ENCODE data around the gene ST6GALNAC1. TPM values are rescaled to one million over a fixed set of nuclear protein-coding genes. Genes with fewer than 3 reads are reported as not detected.

The ST6GALNAC1 gene
- polyA plus RNA-seq, 3 donors: not detected

DNA sequence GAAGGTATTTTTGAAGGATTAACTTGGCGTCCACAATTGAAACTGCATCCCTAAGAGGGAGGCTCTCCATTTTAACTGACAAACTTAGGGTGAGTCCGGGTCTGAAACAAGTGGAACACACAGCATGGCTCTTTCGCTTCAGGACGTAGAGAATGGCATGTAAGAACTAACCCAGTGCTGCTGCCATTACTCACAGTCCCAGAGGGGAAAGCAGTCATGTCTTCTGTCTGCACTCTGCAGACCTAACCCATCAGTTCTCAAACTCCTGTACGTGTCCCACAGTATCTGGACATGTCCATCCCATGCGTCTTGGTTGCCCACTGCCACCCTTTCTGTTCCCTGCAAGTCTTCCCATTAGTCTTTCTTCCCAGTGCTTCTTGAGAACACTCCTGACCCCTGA, 563 bp downstream of the ST6GALNAC1 start:
- peaks cover 4 to 13% (median 4%) of the 10 kb centered on the region in 3 donors for H3K27me3 Mint-ChIP-seq (ENCODE audit: low read depth in 3 of 3)
- Histone ChIP-seq H4K20me1 (ENCODE audit: insufficient read depth, low read length) (no peaks in the 10 kb centered on the region), H3K9ac (ENCODE audit: insufficient read depth, low read length, poor library complexity, severe bottlenecking) (no peak overlapping the region), H3K9me3 (replicated peaks in 1 of 2; ENCODE audit: control insufficient read depth in 1 of 2, insufficient read depth in 1 of 2, low read length in 2 of 2) (peaks cover 0 to 3% of the 10 kb centered on the region in 2 donors), H3K27ac (ENCODE audit: low read depth in 1 of 2, low read length in 2 of 2) (no peak overlapping the region), H3K4me2 (replicated peaks; ENCODE audit: extremely low read depth, low read length, poor library complexity, severe bottlenecking) (no peak overlapping the region), H3K4me3 (replicated peaks in 1 of 3; ENCODE audit: low read depth in 2 of 3, low read length in 3 of 3) (no peak overlapping the region), H3K79me2 (ENCODE audit: insufficient read depth, low read length) (no peaks in the 10 kb centered on the region), H3K27me3 (ENCODE audit: control insufficient read depth in 2 of 2, insufficient read depth in 2 of 2, low read length in 2 of 2) (no peaks in the 10 kb centered on the region), H3K4me1 (ENCODE audit: control insufficient read depth in 1 of 2, insufficient read depth in 2 of 2, low read length in 2 of 2) (peaks cover 0 to 3% of the 10 kb centered on the region in 2 donors), H3K36me3 (replicated peaks in 1 of 2; ENCODE audit: control insufficient read depth in 1 of 2, insufficient read depth in 2 of 2, low read length in 2 of 2) (no peaks in the 10 kb centered on the region), H2AFZ (ENCODE audit: insufficient read depth, low read depth, low read length, poor library complexity, severe bottlenecking) (no peak overlapping the region)
- no peak for DNase-seq
- TF ChIP-seq, protein P1, sequence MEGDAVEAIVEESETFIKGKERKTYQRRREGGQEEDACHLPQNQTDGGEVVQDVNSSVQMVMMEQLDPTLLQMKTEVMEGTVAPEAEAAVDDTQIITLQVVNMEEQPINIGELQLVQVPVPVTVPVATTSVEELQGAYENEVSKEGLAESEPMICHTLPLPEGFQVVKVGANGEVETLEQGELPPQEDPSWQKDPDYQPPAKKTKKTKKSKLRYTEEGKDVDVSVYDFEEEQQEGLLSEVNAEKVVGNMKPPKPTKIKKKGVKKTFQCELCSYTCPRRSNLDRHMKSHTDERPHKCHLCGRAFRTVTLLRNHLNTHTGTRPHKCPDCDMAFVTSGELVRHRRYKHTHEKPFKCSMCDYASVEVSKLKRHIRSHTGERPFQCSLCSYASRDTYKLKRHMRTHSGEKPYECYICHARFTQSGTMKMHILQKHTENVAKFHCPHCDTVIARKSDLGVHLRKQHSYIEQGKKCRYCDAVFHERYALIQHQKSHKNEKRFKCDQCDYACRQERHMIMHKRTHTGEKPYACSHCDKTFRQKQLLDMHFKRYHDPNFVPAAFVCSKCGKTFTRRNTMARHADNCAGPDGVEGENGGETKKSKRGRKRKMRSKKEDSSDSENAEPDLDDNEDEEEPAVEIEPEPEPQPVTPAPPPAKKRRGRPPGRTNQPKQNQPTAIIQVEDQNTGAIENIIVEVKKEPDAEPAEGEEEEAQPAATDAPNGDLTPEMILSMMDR (IDR thresholded peaks at IDR 0.05): no peak
- H3K9me3 Mint-ChIP-seq: peaks cover 3 to 12% (median 11%) of the 10 kb centered on the region in 7 donors
- no peaks in the 10 kb centered on the region for H3K36me3 Mint-ChIP-seq
- H3K4me3 Mint-ChIP-seq: no peak overlapping the region
- no peak overlapping the region for H3K27ac Mint-ChIP-seq
- intact Hi-C loops (cut with micrococcal nuclease): no loop called here
- peaks cover 7% of the 10 kb centered on the region for H3K4me1 Mint-ChIP-seq
- 96% methylated on average over 6 of the region's 6 CpGs for WGBS (ENCODE audit: insufficient coverage)

DNA sequence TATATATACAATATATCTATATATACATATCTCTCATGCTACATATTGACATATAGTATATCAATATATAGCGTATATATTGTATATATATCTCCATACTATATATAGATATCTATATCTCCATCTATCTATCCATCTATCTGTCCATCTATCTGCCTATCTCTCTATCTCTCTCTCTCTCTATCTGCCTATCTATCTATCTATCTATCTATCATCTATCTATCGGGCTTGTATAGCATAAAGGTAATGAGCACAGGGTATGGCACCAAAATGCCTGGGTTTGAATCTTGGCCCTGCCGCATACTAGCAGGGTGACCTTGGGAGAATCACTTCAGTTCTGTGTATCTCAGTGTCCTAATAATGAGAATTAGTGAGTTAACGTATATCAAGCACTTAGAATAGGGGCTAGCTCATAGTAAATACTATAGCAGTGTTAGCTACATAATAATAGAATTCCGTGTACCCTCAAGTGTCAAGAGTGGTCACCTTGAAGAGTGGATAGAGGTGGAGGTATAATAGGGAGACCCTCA, 1.5 kb downstream of the ST6GALNAC1 start:
- H3K4me3 Mint-ChIP-seq: no peak overlapping the region
- Histone ChIP-seq H3K4me1 (ENCODE audit: control insufficient read depth in 1 of 2, insufficient read depth in 2 of 2, low read length in 2 of 2) (peaks cover 0 to 3% of the 10 kb centered on the region in 2 donors), H3K79me2 (ENCODE audit: insufficient read depth, low read length) (no peaks in the 10 kb centered on the region), H2AFZ (ENCODE audit: insufficient read depth, low read depth, low read length, poor library complexity, severe bottlenecking) (no peak overlapping the region), H3K9ac (ENCODE audit: insufficient read depth, low read length, poor library complexity, severe bottlenecking) (no peak overlapping the region), H3K4me2 (replicated peaks; ENCODE audit: extremely low read depth, low read length, poor library complexity, severe bottlenecking) (no peak overlapping the region), H3K9me3 (replicated peaks in 1 of 2; ENCODE audit: control insufficient read depth in 1 of 2, insufficient read depth in 1 of 2, low read length in 2 of 2) (peaks cover 0 to 2% of the 10 kb centered on the region in 2 donors), H3K36me3 (replicated peaks in 1 of 2; ENCODE audit: control insufficient read depth in 1 of 2, insufficient read depth in 2 of 2, low read length in 2 of 2) (no peaks in the 10 kb centered on the region), H4K20me1 (ENCODE audit: insufficient read depth, low read length) (no peaks in the 10 kb centered on the region), H3K27me3 (ENCODE audit: control insufficient read depth in 2 of 2, insufficient read depth in 2 of 2, low read length in 2 of 2) (no peaks in the 10 kb centered on the region), H3K4me3 (replicated peaks in 1 of 3; ENCODE audit: low read depth in 2 of 3, low read length in 3 of 3) (no peak overlapping the region), H3K27ac (ENCODE audit: low read depth in 1 of 2, low read length in 2 of 2) (no peak overlapping the region)
- no peak overlapping the region for H3K27ac Mint-ChIP-seq
- H3K27me3 Mint-ChIP-seq (ENCODE audit: low read depth in 3 of 3): peaks cover 4 to 11% (median 4%) of the 10 kb centered on the region in 3 donors
- H3K9me3 Mint-ChIP-seq: peaks cover 3 to 12% (median 8%) of the 10 kb centered on the region in 7 donors
- DNase-seq: no peak
- intact Hi-C loops (cut with micrococcal nuclease): no loop called here
- WGBS (ENCODE audit: insufficient coverage): 100% methylated on average over 1 of the region's 5 CpGs
- no peaks in the 10 kb centered on the region for H3K36me3 Mint-ChIP-seq
- TF ChIP-seq, protein P1 (IDR thresholded peaks at IDR 0.05): no peak
- peaks cover 7% of the 10 kb centered on the region for H3K4me1 Mint-ChIP-seq
